Smooth muscle cell (in vitro differentiated cells): ENCODE results near the gene ACER3. TPM values are rescaled to one million over a fixed set of nuclear protein-coding genes. Genes with fewer than 3 reads are reported as not detected.

Source experiments
- DNase-seq: peaks from one replicate; lab custom pipeline; 2025; ENCODE audit not compliant: unreplicated experiment; lab: John Stamatoyannopoulos, UW
- H2AFZ ChIP-seq: fragments of 200-600 bp; sonication (generic); 2 replicates; pipeline ENCODE4 v1.6.0; 2016; ENCODE audit warnings: antibody characterized with exemption, low read depth, mild to moderate bottlenecking
- H3F3A ChIP-seq: fragments of 200-600 bp; sonication (generic); 2 replicates; pipeline ENCODE4 v1.6.0; 2017; ENCODE audit warnings: antibody characterized with exemption, low read depth
- H3K27ac ChIP-seq: fragments of 200-600 bp; sonication (generic); 2 replicates; pipeline ENCODE4 v1.5.1; 2016; ENCODE audit warnings: low read depth, mild to moderate bottlenecking
- H3K27me3 ChIP-seq: fragments of 200-600 bp; sonication (generic); 2 replicates; pipeline ENCODE4 v1.6.1; 2016; ENCODE audit warnings: low read depth, mild to moderate bottlenecking
- H3K36me3 ChIP-seq: fragments of 200-600 bp; sonication (generic); 2 replicates; pipeline ENCODE4 v1.5.1; 2016; ENCODE audit warnings: low read depth
- H3K4me1 ChIP-seq: fragments of 200-600 bp; sonication (generic); 2 replicates; pipeline ENCODE4 v1.5.1; 2016; ENCODE audit warnings: low read depth
- H3K4me2 ChIP-seq: fragments of 200-600 bp; sonication (generic); 2 replicates; pipeline ENCODE4 v1.6.0; 2016; ENCODE audit warnings: mild to moderate bottlenecking
- H3K4me3 ChIP-seq: fragments of 200-600 bp; sonication (generic); 2 replicates; pipeline ENCODE4 v1.5.1; 2016; ENCODE audit warnings: mild to moderate bottlenecking
- H3K79me2 ChIP-seq: fragments of 200-600 bp; sonication (generic); 2 replicates; pipeline ENCODE4 v1.6.0; 2016; ENCODE audit warnings: low read depth, mild to moderate bottlenecking
- H3K9ac ChIP-seq: fragments of 200-600 bp; sonication (generic); 2 replicates; pipeline ENCODE4 v1.6.0; 2016; ENCODE audit warnings: low read depth
- H3K9me3 ChIP-seq: fragments of 200-600 bp; sonication (generic); replicated peaks from 2 replicates; pipeline ENCODE4 v1.5.1; 2016; ENCODE audit warnings: low read depth
- H4K20me1 ChIP-seq: fragments of 200-600 bp; sonication (generic); 2 replicates; pipeline ENCODE4 v1.6.0; 2016; ENCODE audit warnings: low read depth
- WGBS: methylation state at CpG from one replicate; pipeline ENCODE4 v1.1.7; 2016; ENCODE audit warnings: low lambda C conversion rate; 5-methylcytosine and 5-hydroxymethylcytosine counted together
- polyA plus RNA-seq: library from polyadenylated mRNA; unstranded; fragments of >200 nt; fragmentation: Nextera tagmentation; extraction: Ambion mirVana; gene quantifications from 2 replicates; pipeline ENCODE4 v1.2.1, GENCODE V29; 2016
- total RNA-seq: library from RNA; depleted of rRNA; stranded (reverse); fragments of >200 nt; gene quantifications from 2 replicates; pipeline ENCODE4 v1.2.3, GENCODE V29; 2014
- TF ChIP-seq, protein P1 (sequence below): fragments of 200-600 bp; sonication (generic); IDR thresholded peaks from 2 replicates; pipeline ENCODE4 v1.5.1; 2017; ENCODE audit warnings: borderline replicate concordance, mild to moderate bottlenecking, antibody characterized with exemption; ENCODE audit not compliant: insufficient read depth, poor library complexity, severe bottlenecking

The ACER3 gene
- total and polyA plus RNA-seq, 2 experiments from 2014 or later: 14.0 to 16.8 TPM

DNA sequence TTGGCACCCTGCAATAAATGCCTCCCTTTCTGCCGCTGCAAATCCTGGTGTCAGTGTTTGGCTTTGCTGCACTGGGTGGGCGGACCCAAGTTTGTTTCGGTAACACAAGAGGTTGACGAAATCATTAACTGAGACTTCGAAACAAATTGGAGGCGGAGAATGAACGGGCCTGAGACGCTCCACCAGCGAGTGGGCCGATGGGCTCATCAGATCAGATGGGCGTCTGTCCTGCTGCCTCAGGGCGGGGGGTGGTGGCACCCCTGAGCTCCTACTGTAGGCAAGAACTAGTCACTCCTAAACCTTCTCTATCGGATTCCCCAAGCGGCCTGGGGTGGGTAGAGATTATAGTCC, 205.1 kb downstream of the ACER3 start:
- H3K27ac ChIP-seq: peak overlapping the region; percentile 78
- no peaks in the 10 kb centered on the region for H3F3A ChIP-seq
- H3K4me1 ChIP-seq: peaks cover 5% of the 10 kb centered on the region
- H3K4me2 ChIP-seq: peak overlapping the region; percentile 99
- H3K27me3 ChIP-seq: no peaks in the 10 kb centered on the region
- peak overlapping the region; percentile 52 for H3K9ac ChIP-seq
- TF ChIP-seq, protein P1, sequence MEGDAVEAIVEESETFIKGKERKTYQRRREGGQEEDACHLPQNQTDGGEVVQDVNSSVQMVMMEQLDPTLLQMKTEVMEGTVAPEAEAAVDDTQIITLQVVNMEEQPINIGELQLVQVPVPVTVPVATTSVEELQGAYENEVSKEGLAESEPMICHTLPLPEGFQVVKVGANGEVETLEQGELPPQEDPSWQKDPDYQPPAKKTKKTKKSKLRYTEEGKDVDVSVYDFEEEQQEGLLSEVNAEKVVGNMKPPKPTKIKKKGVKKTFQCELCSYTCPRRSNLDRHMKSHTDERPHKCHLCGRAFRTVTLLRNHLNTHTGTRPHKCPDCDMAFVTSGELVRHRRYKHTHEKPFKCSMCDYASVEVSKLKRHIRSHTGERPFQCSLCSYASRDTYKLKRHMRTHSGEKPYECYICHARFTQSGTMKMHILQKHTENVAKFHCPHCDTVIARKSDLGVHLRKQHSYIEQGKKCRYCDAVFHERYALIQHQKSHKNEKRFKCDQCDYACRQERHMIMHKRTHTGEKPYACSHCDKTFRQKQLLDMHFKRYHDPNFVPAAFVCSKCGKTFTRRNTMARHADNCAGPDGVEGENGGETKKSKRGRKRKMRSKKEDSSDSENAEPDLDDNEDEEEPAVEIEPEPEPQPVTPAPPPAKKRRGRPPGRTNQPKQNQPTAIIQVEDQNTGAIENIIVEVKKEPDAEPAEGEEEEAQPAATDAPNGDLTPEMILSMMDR: no peak
- H4K20me1 ChIP-seq: peaks cover 8% of the 10 kb centered on the region
- WGBS: 11% methylated on average over 14 of the region's 14 CpGs
- H3K36me3 ChIP-seq: no peaks in the 10 kb centered on the region
- peak overlapping the region; percentile 80 for H2AFZ ChIP-seq
- DNase-seq: peak; percentile 68
- H3K9me3 ChIP-seq: no peaks in the 10 kb centered on the region
- peak overlapping the region; percentile 77 for H3K4me3 ChIP-seq
- H3K79me2 ChIP-seq: peaks cover 6% of the 10 kb centered on the region

DNA sequence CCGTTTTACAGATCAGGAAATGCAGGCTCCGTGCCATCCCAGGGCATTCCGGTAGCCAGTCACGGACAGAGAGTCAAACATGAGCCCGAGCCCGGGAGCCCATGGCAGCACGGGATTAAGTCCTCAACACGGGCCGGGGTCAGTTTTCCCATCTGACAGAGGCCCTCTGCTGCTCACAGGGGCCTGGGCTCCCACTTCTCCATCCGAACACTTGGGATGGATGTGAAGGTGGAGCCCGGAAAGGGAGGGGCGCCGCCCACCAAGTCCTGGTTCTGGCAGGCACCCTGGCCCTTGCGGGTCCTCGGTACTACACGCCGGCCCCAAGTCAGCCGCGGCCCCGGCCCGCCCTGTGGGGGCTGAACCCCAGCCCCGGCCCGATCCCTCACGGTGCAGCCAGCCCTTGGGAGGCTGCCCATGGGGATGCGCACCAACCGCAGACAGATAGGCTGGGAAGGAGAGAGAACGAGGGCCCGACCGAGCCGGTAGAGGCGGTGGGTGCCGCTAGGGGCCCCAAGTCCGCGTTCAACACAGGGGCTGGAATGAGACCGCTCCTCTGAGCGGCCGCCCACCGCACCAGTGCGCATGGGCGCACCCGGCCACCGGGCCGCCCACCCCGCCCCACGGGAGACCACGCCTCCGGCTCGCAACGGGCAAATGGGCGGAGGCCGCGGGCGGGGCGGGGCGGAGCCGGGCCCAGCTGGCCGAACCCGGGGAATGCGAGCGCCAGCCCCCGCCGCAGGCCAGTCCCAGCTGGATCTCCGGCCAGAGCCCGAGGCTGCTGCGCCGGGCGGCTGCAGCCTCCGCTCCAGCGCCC, 205.7 kb downstream of the ACER3 start, which contains the start of gene CAPN5:
Gene CAPN5 (plus strand): TSS at position 743 of the 814 bp plus-strand sequence. CDS start 17,916 bp downstream, outside the sequence.
- Histone ChIP-seq H3K4me1 (peaks cover 5% of the 10 kb centered on the region), H3K27ac (peak within 1 kb of the TSS; percentile 78), H3K27me3 (no peaks in the 10 kb centered on the region), H3K9ac (peak within 1 kb of the TSS; percentile 52), H3K79me2 (peaks cover 6% of the 10 kb centered on the region), H3K9me3 (no peaks in the 10 kb centered on the region), H3K36me3 (no peaks in the 10 kb centered on the region), H4K20me1 (peaks cover 8% of the 10 kb centered on the region), H3F3A (no peaks in the 10 kb centered on the region), H3K4me2 (peak within 1 kb of the TSS; percentile 99), H3K4me3 (peak within 1 kb of the TSS; percentile 77), H2AFZ (peak within 1 kb of the TSS; percentile 80)
- TF ChIP-seq, protein P1: no peak
- peak; percentile 87 for DNase-seq
- under 1% methylated on average over 59 of the region's 69 CpGs for WGBS

DNA sequence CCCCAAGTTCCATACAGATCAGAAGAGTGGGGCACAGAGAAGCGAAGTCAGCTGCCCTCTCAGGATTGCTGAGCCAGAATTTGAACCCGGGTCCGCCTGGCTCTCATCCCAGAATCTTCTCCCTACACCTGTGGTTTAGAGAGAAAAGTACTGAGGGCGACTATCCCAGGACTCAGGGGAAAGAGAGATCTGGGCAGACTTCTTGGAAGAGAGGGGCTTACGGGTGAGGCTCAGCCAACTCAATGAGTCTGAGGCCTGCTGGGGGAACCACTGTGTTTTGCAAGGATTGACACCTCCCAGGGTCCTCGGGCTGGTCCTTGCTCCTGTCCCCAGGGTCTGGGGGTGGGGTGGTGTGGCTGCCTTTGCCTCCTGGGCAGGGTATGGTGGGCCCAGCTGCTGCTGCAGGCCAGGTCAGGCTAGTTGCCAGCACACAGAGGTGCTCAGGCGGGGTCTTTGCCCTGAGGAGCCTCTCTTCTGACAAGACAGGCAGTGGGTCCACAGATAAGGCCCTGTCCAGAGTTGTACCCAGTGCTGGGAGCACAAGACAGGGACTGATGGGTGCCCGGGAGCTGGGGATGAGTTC, 207.2 kb downstream of the ACER3 start:
- H3K27me3 ChIP-seq: no peaks in the 10 kb centered on the region
- H3K27ac ChIP-seq: no peak overlapping the region
- 89% methylated on average over 7 of the region's 8 CpGs for WGBS
- no peak overlapping the region for H3K9ac ChIP-seq
- H3K36me3 ChIP-seq: no peaks in the 10 kb centered on the region
- H3K4me2 ChIP-seq: peak overlapping the region; percentile 99
- TF ChIP-seq, protein P1: no peak
- H3K4me1 ChIP-seq: peaks cover 5% of the 10 kb centered on the region
- H4K20me1 ChIP-seq: peaks cover 8% of the 10 kb centered on the region
- no peaks in the 10 kb centered on the region for H3F3A ChIP-seq
- H3K4me3 ChIP-seq: peak overlapping the region; percentile 77
- no peak overlapping the region for H2AFZ ChIP-seq
- no peaks in the 10 kb centered on the region for H3K9me3 ChIP-seq
- DNase-seq: no peak
- H3K79me2 ChIP-seq: peaks cover 6% of the 10 kb centered on the region
